ENCODE data around the gene ADH7.
"Not testable (repeated sequence)": the region's sequence is repeated elsewhere in the genome, so short reads cannot be mapped to it uniquely, and the experiment has no call there.

The ADH7 gene

GRCh38 chr4:99415762-99416161, 19.4 kb downstream of the ADH7 start:
- DNase-seq (ENCODE audit: low spot score) = not testable (repeated sequence)

GRCh38 chr4:99414902-99415301, 20.2 kb downstream of the ADH7 start:
- DNase-seq (ENCODE audit: low spot score) = not testable (repeated sequence)

- DNase-seq (ENCODE audit: low spot score) = no peak
These were observed 20.7 kb downstream of the ADH7 start for GRCh38 chr4:99414401-99414800.

DNA sequence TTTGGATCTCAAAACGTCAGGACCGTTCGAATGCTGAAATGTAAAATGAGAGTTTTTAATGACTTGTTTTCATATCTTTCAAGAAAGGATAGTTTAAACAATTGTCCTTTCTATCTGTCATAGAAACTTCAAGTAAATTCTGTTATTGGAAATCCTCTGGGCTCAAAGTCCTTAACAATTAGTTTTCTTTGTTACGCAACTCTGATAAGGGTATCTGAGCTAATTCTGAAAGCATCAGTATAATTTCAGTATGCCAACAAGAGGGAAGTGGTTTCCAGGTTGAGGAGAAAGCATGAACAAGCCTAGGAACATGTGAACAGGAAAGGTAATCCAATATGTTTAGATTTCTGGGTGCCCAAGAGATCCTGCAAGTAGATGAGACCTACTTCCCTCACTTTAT, 22.0 kb downstream of the ADH7 start:
- no peak for DNase-seq (ENCODE audit: low spot score)

- no peak for DNase-seq (ENCODE audit: low spot score)
These were observed 24.1 kb downstream of the ADH7 start for GRCh38 chr4:99411041-99411440.

DNA sequence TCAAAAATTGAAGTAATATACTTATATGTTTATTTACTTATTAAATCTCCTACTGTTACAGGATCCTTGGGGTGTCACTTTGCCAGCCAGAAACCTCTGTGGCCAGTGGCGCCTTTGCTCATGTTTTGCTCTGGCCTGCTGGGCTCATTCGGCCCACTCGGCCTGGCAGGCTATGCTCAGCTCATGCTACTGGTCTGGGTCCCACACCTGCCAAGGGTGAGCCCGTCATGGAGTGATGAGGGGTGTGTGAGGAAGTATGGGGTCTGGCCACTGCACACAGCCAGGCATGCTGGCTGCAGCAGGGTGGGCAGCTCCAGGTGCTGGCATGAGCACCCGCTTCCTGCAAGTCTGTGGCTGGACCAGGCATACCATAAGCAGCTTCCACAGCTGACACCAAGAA, 25.1 kb downstream of the ADH7 start:
- DNase-seq (ENCODE audit: low spot score) = no peak

DNA sequence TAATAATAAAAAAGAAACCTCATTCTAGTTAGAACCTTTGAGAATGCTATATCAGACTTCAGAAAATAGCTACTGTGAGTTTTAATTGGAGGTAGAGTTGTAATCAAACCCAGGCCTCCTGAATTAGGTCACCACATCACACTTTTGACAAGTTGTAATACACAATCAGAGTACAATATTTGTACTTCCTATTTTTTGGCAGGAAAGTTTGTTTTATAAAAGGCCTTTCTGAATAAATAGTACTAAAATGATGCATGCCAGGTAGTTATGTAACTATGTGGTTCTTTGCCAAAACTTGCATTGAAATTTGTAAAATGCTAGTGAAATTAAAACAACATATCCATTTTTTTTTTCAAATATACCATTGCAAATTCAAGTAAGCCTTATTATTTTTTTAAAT, 26.8 kb downstream of the ADH7 start:
- no peak for DNase-seq (ENCODE audit: low spot score)

GRCh38 chr4:99405433-99406115, 29.6 kb downstream of the ADH7 start:
- peak; percentile 38 for DNase-seq (ENCODE audit: low spot score)

GRCh38 chr4:99404595-99405287, 30.4 kb downstream of the ADH7 start:
- DNase-seq (ENCODE audit: low spot score) = no peak

- DNase-seq (ENCODE audit: low spot score) = no peak
These were observed 31.6 kb downstream of the ADH7 start for GRCh38 chr4:99403380-99404184.

DNA sequence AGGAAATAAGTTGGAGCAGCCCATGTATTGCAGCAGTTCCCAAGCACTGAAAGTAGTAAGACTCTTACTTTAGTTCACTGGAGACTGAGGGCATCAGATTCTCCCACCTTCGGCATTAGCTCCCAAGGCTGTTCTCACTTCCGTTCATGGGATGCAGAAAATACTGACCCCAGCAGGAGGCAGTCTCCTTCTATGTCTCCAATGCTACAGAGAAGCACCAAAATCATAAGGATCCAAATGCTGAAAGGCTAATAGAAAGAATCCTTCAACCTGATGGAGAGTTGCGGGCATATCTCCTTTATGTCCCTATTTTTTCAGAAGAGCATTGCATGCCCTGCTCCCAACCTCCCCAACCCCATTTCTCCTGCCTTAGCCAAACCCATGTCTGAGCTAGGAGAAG, 32.4 kb downstream of the ADH7 start:
- no peak for DNase-seq (ENCODE audit: low spot score)

DNA sequence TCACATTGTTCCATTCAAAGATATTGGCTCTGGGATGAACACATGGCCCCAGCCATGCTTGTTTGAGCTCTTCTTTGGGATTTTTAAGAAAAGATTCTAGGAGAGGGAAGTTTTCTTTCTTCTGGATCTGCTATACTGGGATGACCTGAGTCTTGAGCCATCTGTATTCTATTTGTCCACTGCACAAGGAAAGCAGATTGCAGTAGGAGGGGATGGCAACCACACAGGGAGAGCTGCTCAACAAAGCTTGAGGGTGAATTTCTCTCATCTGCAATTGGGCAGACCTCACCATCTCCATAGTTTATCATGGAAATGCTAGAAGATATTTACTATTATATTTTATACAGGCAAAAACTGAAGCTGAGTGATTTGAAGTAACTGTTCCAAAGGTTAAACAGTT, 34.3 kb downstream of the ADH7 start:
- no peak for DNase-seq (ENCODE audit: low spot score)

GRCh38 chr4:99399017-99399416, 36.1 kb downstream of the ADH7 start:
- DNase-seq (ENCODE audit: low spot score) = no peak

DNA sequence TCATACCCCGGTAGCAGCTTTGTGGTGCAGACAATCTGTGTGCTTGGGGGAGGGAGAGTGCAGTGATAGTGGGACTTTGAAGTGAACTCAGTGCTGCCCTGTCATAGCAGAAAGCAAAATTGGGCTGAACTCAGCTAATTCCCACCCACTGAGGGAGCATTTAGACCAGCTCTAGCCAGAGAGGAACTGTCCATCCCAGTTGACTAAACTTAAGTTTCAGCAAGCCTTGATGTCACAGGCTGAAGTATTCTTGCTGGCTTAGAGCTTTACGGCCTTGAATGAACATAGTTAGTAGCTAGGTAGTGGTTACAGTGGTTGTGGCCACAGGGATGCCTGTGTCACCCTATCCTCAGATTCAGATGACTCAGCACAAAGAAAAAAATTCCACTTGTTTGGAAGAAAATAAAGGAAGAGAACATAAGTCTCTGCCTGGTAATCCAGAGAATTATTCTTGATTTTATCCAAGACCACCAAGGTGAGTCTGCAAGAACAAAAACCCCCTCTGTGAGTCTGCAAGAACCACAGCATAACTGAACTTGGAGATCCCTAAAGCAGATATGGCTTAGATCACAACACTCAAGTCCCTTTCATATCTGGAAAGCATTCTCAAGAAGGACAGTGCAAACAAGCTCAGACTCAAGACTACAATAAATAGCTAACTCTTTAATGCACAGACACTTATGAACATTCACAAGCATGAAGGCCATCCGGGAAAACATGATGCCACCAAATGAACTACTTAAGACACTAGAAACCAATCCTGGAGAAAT, 39.4 kb downstream of the ADH7 start:
- DNase-seq (ENCODE audit: low spot score) = no peak

- no peak for DNase-seq (ENCODE audit: low spot score)
These were observed 40.2 kb downstream of the ADH7 start for GRCh38 chr4:99394896-99395295.

- no peak for DNase-seq (ENCODE audit: low spot score)
These were observed 45.1 kb downstream of the ADH7 start for GRCh38 chr4:99390055-99390454.

DNA sequence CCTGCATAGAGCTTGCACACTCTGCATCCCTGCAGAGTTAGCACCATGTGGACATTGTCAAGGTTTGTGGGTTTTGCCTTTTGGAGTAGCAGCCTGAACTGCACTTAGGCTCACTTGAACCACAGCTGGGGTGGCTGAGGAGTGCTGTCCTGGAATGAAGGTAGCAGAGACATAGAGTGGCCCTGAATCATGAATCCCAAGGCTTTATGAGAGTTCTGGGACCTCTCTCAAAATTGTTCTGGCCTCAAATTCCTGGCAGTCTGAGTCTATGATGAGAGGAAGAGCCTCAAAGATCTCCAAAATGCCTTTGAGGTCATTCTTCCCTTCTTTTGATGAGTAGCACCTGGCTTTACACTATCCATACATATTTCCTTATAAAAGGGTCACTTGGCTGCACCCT, 45.5 kb downstream of the ADH7 start:
- DNase-seq (ENCODE audit: low spot score) = no peak

GRCh38 chr4:99383833-99384392, 51.2 kb downstream of the ADH7 start:
- no peak for DNase-seq (ENCODE audit: low spot score)

DNA sequence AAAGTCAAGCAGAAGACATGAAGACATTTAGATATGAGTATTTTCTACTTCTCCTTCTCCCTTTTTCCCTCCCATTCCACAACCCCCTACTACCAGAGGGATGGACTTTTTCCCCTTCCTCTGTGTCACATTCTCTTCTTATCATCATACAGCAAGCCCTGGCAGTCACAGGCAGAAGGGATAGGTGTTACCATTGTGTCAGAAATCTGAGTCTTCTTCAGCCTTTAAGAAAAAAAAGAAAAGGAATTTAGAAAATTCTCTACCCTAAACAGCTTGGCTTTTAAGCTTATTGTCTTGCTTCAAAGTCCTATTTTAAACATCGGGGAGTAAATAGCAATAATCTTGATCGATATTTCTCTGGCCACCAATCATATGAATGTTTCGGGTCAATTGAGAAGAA, 51.7 kb downstream of the ADH7 start:
- no peak for DNase-seq (ENCODE audit: low spot score)

GRCh38 chr4:99382745-99383360, 52.3 kb downstream of the ADH7 start:
- no peak for DNase-seq (ENCODE audit: low spot score)

DNA sequence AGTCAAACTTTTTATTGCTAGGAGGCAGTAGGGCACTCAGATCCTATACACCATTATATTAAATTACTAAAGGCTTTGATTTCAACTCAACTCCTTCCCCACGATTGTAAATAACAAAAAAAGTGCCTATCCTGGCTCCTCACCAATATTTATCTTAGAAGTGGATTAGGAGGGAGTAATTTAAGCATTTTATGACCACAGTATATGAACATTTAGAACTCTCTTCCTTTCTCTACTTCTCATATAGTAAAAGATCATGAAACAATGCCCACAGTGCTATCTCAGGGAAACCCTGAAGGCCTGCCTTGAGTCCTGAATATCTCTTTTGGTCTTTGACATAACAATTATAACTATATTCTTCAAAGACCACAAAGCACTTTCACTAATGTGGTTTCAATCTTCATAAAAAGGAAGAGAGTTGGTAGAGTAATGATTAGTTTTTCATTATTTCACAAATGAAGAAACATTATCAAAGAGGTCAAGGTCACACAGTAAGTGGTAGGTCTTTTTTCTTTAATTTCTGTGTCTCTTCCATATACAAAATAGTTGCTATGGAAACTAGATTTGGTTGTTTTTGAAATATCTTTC, 53.5 kb downstream of the ADH7 start:
- DNase-seq (ENCODE audit: low spot score) = no peak
